Upper lobe of left lung (tissue), 6 donors: Measurements from ENCODE around the gene UBASH3B. TPM values are rescaled to one million over a fixed set of nuclear protein-coding genes. Genes with fewer than 3 reads are reported as not detected.

Experiments used
- ATAC-seq, 2 donors: fragments of 200-7000 bp; cut with Tn5 transposase; one replicate each; pipeline ENCODE4 v1.9.1; 2022; ENCODE audit warnings: mild to moderate bottlenecking in 2 of 2, moderate library complexity in 2 of 2; ENCODE audit not compliant: low FRiP score in 2 of 2
- DNase-seq, 2 donors: peaks; one replicate each; pipeline ENCODE4 v3.0.0-alpha.2; 2019 to 2020
- H3K27ac ChIP-seq, 4 donors: fragments of 200-600 bp; sonication (generic); one replicate each; pipeline ENCODE4 v1.5.1; 2016 to 2019
- H3K27me3 ChIP-seq, 4 donors: fragments of 200-600 bp; sonication (generic); one replicate each; pipeline ENCODE4 v1.5.1; 2017 to 2019
- H3K36me3 ChIP-seq, 4 donors: fragments of 200-600 bp; sonication (generic); one replicate each; pipeline ENCODE4 v1.5.1; 2016 to 2019
- H3K4me1 ChIP-seq, 4 donors: fragments of 200-600 bp; sonication (generic); one replicate each; pipeline ENCODE4 v1.5.1; 2018 to 2019
- H3K4me3 ChIP-seq, 4 donors: fragments of 200-600 bp; sonication (generic); one replicate each; pipeline ENCODE4 v1.5.1; 2017 to 2019; ENCODE audit warnings: mild to moderate bottlenecking in 2 of 4, moderate library complexity in 1 of 4
- H3K9me3 ChIP-seq, 4 donors: fragments of 200-600 bp; sonication (generic); one replicate each; pipeline ENCODE4 v1.5.1; 2018 to 2019
- EP300 ChIP-seq, 4 donors: sonication (generic); formaldehyde crosslinking; IDR thresholded peaks; one replicate each; pipeline ENCODE4 v1.5.1; 2017; ENCODE audit warnings: antibody characterized with exemption in 4 of 4, control low read depth in 2 of 4
- POLR2A ChIP-seq, 4 donors: fragments of 450-650 bp; IDR thresholded peaks; one replicate each; pipeline ENCODE4 v1.5.1; 2016 to 2017; ENCODE audit warnings: antibody characterized with exemption in 4 of 4, mild to moderate bottlenecking in 2 of 4
- POLR2AphosphoS5 ChIP-seq, 2 donors: sonication (generic); formaldehyde crosslinking; IDR thresholded peaks; one replicate each; pipeline ENCODE4 v1.5.1; 2017; ENCODE audit warnings: antibody characterized with exemption in 2 of 2
- WGBS, 2 donors: methylation state at CpG; one replicate each; pipeline ENCODE4 v1.1.5; 2017 to 2018; 5-methylcytosine and 5-hydroxymethylcytosine counted together
- total RNA-seq, 6 donors: library from RNA; depleted of rRNA in 4 of 6; stranded (reverse); fragments of >200 nt in 4 of 6; gene quantifications; one replicate each; pipeline versions ENCODE4 v1.1.0 to v1.2.1, GENCODE V29; 2016 to 2021
- TF ChIP-seq, protein P1 (sequence below), 6 experiments: fragments of 450-650 bp in 4 of 6; fragments of 200-600 bp in 2 of 6; sonication (generic) in 2 of 6; IDR thresholded peaks; one replicate each; pipeline ENCODE4 v1.5.1; 2016 to 2019; ENCODE audit warnings: antibody characterized with exemption in 6 of 6
- donor health status: DM: no; HTN: no; CAD: no; lungs with moderate emphysema.
- donor health status: DM: no; HTN: yes; CAD: no; lungs with severe emphysema.

The UBASH3B gene
- total RNA-seq, 6 donors from 2014 or later = 24.0 to 54.2 (median 40.4) TPM

DNA sequence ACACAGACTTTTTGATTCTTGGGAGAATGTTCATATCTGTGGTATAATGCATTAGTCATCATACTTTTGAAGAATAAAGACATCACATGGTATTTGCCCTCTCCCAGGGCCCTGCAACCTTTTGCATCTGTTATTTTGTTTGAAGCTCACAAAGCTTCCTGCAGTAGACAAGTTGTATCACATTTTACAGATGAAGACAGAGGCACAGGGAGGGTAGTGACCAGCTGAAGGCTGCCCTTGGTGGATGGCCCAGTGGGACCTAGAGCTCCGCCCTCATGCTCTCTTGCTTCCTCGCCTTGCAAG, 66.4 kb downstream of the UBASH3B start:
- Histone ChIP-seq H3K27ac (no peak overlapping the region), H3K4me3 (no peak overlapping the region), H3K36me3 (no peaks in the 10 kb centered on the region), H3K9me3 (no peaks in the 10 kb centered on the region), H3K27me3 (no peaks in the 10 kb centered on the region), H3K4me1 (peaks cover 1 to 22% (median 5%) of the 10 kb centered on the region in 4 donors)
- ATAC-seq (no peak), DNase-seq (no peak)
- 88 to 100% methylated on average over 2 of the region's 2 CpGs for WGBS, 2 donors
- TF ChIP-seq POLR2AphosphoS5 (IDR thresholded peaks at IDR 0.05) (no peak), POLR2A (IDR thresholded peaks at IDR 0.05) (no peak), EP300 (IDR thresholded peaks at IDR 0.05) (no peak)
- TF ChIP-seq, protein P1, sequence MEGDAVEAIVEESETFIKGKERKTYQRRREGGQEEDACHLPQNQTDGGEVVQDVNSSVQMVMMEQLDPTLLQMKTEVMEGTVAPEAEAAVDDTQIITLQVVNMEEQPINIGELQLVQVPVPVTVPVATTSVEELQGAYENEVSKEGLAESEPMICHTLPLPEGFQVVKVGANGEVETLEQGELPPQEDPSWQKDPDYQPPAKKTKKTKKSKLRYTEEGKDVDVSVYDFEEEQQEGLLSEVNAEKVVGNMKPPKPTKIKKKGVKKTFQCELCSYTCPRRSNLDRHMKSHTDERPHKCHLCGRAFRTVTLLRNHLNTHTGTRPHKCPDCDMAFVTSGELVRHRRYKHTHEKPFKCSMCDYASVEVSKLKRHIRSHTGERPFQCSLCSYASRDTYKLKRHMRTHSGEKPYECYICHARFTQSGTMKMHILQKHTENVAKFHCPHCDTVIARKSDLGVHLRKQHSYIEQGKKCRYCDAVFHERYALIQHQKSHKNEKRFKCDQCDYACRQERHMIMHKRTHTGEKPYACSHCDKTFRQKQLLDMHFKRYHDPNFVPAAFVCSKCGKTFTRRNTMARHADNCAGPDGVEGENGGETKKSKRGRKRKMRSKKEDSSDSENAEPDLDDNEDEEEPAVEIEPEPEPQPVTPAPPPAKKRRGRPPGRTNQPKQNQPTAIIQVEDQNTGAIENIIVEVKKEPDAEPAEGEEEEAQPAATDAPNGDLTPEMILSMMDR (IDR thresholded peaks at IDR 0.05) = no peak

DNA sequence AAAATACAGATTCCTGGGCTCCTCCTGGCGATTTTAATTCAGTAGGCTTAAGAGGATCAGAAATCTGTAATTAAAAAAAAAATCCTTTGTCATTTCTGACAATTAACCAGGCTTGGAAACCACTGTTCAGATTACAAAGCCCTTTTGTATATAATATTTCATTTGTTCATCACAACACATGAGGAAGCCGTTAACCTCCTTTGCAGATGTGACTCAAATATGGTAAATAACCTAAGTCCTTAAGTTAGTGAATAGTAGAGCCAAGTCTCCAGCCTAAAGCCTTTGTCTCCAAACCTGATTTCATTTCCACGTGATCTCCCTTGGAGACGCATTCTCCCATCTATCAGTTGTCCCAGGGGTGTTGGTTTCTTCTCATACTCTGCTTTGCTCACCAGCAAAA, 67.6 kb downstream of the UBASH3B start:
- WGBS, 2 donors = 93% methylated on average over 4 of the region's 4 CpGs
- ATAC-seq = no peak

DNA sequence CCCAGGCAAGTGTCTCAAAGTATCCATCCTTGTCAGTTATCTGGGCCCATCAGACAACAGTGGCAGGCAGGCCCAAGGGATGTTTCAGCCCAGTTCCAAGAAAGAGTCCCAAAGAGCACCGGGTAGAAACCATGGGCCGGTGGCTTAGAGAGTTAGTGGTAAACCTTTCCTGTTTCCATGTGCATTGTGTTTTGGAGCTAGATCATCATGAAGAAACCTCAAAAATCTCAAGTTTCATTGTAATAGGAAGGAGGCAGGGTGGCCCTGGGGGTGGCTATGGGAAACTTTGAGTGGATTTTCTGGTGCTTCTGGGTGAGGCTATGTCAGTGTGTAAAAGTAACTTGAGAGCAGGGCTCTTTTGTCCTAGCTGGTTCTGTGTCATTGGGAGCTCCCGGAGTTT, 68.1 kb downstream of the UBASH3B start:
- ATAC-seq = no peak
- TF ChIP-seq EP300 (IDR thresholded peaks at IDR 0.05) (no peak), POLR2AphosphoS5 (IDR thresholded peaks at IDR 0.05) (no peak), POLR2A (IDR thresholded peaks at IDR 0.05) (no peak)
- TF ChIP-seq, protein P1 (IDR thresholded peaks at IDR 0.05) = no peak

More for the DNA sequence above, 67.6 kb downstream of the UBASH3B start:
- no peak for DNase-seq
- TF ChIP-seq POLR2AphosphoS5 (IDR thresholded peaks at IDR 0.05) = no peak
- no peak for TF ChIP-seq EP300 (IDR thresholded peaks at IDR 0.05)
- TF ChIP-seq POLR2A (IDR thresholded peaks at IDR 0.05) = no peak
- TF ChIP-seq, protein P1 (IDR thresholded peaks at IDR 0.05) = no peak
- Histone ChIP-seq H3K4me1 (peaks cover 11 to 20% (median 13%) of the 10 kb centered on the region in 4 donors), H3K27ac (no peak overlapping the region), H3K27me3 (no peaks in the 10 kb centered on the region), H3K36me3 (no peaks in the 10 kb centered on the region), H3K4me3 (no peak overlapping the region), H3K9me3 (no peaks in the 10 kb centered on the region)

DNA sequence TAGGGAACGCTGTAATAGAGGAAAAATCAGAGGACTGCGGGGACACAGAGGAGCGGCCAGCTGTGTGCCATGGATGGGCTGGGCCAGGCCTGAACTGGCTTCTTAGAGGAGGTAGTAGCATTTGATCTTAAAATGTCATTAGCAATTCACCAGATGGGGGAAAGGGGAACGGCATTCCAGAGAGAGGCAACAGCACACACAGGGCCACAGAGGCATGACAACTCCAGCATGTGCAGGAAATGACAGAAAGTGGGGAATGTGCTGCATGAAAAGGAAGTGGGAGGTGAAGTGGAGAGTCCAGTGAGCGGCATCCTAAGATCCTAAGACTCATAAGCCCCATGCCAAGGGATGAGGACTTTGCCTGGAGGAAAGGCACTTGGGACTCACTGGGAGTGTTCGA, 69.0 kb downstream of the UBASH3B start:
- Histone ChIP-seq H3K4me1 (peaks cover 11 to 20% (median 13%) of the 10 kb centered on the region in 4 donors), H3K27ac (no peak overlapping the region), H3K9me3 (no peaks in the 10 kb centered on the region), H3K4me3 (no peak overlapping the region), H3K27me3 (no peaks in the 10 kb centered on the region), H3K36me3 (no peaks in the 10 kb centered on the region)
- DNase-seq (no peak), ATAC-seq (no peak)
- no peak for TF ChIP-seq EP300 (IDR thresholded peaks at IDR 0.05)
- TF ChIP-seq, protein P1 (IDR thresholded peaks at IDR 0.05) = no peak
- no peak for TF ChIP-seq POLR2A (IDR thresholded peaks at IDR 0.05)
- TF ChIP-seq POLR2AphosphoS5 (IDR thresholded peaks at IDR 0.05) = no peak
- 69 to 71% methylated on average over 6 of the region's 6 CpGs for WGBS, 2 donors

More for the DNA sequence above, 68.1 kb downstream of the UBASH3B start:
- no peaks in the 10 kb centered on the region for H3K36me3 ChIP-seq
- peaks cover 11 to 20% (median 13%) of the 10 kb centered on the region in 4 donors for H3K4me1 ChIP-seq
- H3K27me3 ChIP-seq = no peaks in the 10 kb centered on the region
- no peak overlapping the region for H3K27ac ChIP-seq
- no peaks in the 10 kb centered on the region for H3K9me3 ChIP-seq
- DNase-seq = no peak
- WGBS, 2 donors = 70 to 83% methylated on average over 3 of the region's 3 CpGs
- no peak overlapping the region for H3K4me3 ChIP-seq

DNA sequence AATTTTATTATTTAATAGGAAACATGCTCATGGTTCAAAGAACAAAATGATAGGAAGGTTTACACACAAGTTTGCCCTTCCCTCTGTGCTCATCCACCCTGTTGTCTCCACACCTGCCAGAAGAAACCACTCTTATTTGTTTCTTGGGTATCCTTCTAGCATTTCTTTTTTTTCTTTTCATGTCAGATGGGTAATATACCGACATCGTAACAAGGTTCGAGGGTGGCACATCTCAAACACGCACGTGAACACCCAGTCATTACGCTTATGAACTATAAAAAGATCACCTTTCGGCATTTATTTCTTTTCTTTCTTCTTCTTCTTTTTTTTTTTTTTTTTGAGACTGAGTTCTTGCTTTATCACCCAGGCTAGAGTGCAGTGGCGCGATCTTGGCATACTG, 70.5 kb downstream of the UBASH3B start:
- WGBS, 2 donors = 92 to 96% methylated on average over 9 of the region's 9 CpGs
- DNase-seq (no peak), ATAC-seq (no peak)
- H3K9me3 ChIP-seq = no peaks in the 10 kb centered on the region
- H3K4me1 ChIP-seq = peaks cover 11 to 20% (median 13%) of the 10 kb centered on the region in 4 donors
- H3K36me3 ChIP-seq = no peaks in the 10 kb centered on the region
- TF ChIP-seq EP300 (IDR thresholded peaks at IDR 0.05) (no peak), POLR2A (IDR thresholded peaks at IDR 0.05) (no peak), POLR2AphosphoS5 (IDR thresholded peaks at IDR 0.05) (no peak)
- TF ChIP-seq, protein P1 (IDR thresholded peaks at IDR 0.05) = no peak
- H3K27ac ChIP-seq = no peak overlapping the region
- H3K27me3 ChIP-seq = no peaks in the 10 kb centered on the region
- H3K4me3 ChIP-seq = no peak overlapping the region
